C1 segment of cervical spinal cord (tissue), 14 donors: ENCODE results near the gene ITSN1.
"Not testable (repeated sequence)": the region's sequence is repeated elsewhere in the genome, so short reads cannot be mapped to it uniquely, and the experiment has no call there.

Source experiments
- DNase-seq, 14 donors: peaks; one replicate each; lab custom pipeline; 2025; lab: John Stamatoyannopoulos, UW

The ITSN1 gene

DNA sequence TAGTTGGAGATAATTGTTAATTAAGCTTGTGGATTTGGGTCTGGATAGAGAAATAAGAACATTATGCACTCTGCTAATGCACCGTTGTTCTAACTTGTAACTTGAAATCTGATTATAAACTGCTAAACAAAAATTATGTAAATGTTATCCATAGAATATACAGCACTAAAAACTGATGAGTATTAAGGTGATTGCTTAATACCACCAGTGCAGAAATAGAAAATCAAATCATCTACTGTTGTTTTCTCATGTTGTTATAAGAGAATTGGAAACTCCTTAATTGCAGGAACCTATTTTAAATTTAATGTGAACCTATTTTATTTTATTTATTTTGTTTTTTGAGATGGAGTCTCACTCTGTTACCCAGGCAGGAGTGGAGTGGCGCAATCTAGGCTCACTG is 125.7 kb downstream of the ITSN1 start:
- DNase-seq: no peak

DNA sequence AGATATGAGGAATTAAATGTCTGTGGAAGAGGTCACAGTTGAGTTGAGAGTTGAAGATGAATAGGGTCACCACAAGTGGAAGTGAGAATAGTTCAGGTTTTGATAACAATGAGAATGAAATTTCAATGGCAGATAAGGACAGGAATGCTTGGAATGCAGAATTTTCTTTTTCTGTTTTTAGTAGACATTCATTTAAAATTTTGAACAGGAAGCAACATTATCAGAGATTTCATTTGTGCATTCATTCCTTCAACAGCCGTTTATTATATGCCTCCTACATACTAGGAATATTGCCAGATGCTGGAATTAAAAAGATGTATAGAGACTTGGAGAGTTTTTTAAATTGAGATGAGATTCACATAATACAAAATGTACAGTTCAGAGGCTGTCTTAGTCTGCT is 126.8 kb downstream of the ITSN1 start:
- DNase-seq: no peak

DNA sequence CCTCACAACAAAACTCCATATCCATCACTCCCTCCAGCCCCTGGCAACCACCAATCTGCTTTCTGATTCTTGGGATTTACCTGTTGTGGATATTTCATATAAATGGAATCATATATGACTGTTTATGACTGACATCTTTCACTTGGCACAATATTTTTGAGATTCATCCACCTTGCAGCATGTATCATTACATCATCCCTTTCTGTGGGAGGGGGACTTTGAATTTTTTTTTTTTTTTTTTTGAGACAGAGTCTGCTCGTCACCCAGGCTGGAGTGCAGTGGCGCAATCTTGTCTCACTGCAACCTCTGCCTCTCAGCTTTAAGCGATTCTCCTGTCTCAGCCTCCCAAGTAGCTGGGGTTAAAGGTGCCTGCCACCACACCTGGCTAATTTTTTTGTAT is 128.2 kb downstream of the ITSN1 start:
- DNase-seq: no peak

DNA sequence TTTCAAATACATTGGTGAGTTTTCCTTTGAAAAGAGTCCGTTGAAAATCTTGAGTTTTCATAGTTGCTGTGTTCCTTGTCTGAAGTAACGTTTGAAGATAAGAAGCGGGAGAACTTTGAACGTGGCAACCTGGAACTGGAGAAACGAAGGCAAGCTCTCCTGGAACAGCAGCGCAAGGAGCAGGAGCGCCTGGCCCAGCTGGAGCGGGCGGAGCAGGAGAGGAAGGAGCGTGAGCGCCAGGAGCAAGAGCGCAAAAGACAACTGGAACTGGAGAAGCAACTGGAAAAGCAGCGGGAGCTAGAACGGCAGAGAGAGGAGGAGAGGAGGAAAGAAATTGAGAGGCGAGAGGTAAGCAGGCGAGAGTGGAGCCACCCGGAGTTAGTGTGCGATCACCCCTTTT is 129.7 kb downstream of the ITSN1 start:
- no peak for DNase-seq

DNA sequence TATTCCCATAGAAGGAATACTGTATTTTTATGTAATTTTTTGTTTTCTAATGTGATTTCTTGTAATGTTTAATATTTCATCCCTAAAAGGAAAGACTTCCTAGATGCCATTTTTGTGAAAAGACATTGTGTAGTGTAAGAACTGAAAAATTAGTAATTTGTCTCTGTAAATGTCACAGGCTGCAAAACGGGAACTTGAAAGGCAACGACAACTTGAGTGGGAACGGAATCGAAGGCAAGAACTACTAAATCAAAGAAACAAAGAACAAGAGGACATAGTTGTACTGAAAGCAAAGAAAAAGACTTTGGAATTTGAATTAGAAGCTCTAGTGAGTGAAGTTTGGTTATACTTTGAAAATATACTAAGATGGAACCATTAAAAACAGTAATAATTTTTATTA is 132.2 kb downstream of the ITSN1 start:
- DNase-seq: no peak

DNA sequence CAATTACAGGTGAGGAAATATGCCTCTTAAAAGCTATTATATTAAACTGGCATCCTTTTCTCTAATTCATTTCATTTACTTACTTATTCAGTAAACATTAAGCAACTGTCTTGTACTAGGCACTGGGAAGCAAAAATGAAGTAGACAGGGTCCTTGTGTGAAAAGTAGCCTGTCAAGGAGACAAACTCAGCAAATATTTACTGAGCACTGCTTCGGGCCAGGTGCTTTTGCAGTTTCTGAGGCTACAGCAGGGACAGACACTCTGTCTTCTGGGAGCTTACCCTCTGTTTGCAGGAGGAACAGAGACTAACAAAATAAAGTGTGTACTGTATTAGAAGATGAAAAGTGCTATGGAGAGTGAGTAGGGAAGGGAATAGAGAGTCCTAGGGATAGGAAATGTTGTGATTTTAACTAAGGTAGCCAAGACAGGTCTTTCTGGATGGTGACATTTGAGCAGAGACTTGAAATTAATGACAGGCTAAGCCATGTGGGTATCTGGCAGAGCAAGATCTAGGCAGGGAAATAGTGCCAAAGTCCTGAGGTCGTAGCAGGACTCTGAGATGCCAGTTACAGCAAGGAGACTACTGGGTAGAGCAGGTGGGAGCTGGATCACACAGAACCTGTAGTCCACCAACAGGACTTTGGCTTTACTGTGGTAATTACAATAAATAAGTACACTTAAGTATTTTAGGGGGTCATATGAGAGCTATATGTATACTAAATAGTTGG is 133.0 kb downstream of the ITSN1 start:
- no peak for DNase-seq

DNA sequence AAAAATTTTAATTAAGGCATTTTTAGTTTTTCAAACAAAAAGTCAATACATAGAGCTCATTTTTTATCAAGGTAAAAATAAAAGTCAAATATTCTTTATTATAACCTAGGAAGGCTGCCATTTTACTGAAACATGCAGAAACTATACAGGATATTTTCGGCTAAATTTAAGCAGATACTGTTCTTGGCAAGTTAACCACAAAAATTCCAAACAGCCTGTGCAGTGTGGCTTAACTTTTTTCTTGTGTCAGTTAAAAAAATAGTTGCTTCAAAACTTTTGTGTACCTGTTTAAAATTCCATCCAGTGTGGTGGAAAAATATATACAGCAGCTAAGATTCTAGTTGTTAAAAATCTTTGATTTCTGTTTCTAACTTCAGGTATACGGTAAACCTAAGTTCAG is 138.3 kb downstream of the ITSN1 start:
- no peak for DNase-seq

DNA sequence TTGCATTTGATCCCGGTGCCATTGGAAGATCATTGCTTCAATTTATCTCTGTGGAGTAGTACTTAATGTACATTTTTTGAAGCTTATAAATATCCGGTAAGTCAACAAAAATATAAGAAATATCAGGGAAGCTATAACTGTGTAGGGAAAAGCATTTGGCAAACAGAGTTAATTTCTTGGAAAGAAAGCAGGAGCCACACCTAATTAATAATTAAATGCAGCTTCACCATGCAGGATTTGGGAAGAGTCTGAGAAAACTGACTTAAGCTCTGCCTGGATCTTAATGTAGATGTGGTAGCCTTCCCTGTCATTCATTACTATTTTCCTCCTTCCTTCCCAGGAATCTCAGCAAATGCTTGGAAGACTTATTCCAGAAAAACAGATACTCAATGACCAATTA is 138.8 kb downstream of the ITSN1 start:
- no peak for DNase-seq

DNA sequence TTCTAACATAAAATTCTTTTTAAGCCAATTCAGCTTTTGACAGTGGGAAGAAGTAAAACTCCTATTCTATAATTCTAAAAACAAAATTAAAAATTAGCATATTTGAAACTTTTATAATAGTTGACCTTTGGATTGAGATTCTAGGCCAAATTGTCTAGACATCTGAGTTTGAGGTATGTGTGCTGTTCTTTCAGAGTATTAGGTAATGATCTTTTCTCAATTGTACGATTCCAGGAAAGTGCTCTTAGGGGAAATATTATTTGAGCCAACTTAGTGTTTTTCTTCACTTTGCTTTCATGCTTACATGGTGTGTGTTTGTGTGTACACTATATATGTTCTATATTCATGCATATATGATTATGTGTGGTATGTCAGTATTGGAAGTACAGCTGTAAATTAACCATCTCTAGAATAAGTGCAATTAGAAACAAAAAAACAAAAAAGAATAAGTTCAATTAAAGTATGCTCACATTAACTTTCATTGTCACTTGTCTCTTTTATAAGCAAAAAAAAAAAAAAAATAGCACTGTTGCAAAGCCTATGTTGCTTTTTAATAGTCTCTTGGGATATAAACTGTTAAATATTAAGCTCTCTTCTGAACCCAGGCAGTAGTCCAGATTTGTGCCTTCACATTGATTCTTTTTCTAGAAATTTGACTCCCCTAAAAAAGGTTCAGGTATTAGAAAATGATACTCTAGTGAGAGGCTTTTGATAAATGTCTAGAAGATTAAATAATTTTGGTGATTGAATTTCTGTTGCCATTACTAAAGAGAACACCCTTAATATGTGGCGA is 141.1 kb downstream of the ITSN1 start:
- no peak for DNase-seq

DNA sequence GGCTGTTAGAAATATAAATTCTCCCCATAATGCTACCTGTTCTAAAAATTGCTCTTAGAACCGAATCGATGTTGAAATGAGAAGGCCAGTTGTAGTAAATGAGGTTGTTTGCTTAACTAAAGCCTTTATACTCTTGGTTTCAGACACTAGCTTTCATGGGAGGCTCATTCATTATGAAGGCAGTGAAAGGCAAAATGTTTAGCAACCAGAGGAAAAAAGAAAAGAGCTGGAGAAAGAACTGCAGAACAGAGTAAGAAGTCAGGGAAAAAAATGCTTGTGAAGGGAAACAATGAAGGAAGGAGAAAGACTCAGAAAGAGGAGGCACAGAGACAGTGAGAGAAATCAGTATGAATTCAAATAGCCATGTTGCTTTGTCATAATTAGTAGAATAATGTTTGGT is 145.1 kb downstream of the ITSN1 start:
- DNase-seq: no peak

DNA sequence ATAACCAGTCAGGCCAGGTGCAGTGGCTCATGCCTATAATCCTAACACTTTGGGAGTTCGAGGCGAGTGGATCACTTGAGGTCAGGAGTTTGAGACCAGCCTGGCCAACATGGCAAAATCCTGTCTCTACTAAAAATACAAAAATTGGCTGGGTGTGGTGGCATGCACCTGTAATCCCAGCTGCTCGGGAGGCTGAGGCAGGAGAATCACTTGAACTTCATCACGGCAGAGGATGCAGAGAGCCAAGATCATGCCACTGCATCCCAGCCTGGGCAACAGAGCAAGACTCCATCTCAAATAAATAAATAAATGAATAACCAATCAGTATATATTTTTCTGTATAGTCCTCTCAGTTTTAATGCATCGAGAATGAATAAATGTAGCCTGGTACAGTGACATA is 146.1 kb downstream of the ITSN1 start:
- DNase-seq: not testable (repeated sequence)

DNA sequence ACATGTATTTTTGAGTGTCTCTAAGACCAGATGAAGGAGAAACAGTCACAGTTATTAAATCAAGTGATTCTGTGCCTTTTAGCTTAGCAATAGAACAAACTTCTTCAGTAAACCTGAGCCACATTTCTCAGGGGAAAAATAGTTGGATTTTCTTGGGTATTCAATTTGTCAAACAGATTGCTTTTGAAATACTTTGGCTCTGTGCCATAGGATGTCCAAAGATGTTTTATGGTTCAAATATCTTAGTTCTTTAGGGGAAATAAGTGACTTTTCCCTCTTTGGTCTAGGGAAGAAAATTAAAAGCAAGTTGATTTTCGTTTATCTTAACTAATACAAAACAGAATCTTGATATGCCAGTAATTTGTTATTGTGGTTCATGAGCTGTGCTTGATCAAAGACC is 147.4 kb downstream of the ITSN1 start:
- DNase-seq: no peak

DNA sequence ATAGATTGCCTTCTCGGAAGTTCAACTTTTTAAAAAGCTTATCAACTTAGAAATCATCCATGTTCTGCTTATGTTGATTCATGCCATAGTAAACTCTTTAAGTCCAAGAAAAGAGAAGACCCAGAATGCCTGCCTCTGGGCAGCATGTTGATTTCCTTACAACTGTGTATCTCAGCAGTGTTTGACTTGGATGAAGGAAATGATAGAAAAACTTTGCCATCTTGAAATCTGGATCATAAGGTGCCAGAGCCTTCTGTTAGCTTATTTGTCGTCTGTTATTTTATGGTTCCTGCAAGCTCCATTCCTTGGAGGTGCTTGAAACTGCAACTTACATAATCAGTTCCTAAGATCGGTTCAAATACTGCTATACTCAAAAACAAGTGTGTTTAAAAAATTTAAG is 148.8 kb downstream of the ITSN1 start:
- DNase-seq: no peak

DNA sequence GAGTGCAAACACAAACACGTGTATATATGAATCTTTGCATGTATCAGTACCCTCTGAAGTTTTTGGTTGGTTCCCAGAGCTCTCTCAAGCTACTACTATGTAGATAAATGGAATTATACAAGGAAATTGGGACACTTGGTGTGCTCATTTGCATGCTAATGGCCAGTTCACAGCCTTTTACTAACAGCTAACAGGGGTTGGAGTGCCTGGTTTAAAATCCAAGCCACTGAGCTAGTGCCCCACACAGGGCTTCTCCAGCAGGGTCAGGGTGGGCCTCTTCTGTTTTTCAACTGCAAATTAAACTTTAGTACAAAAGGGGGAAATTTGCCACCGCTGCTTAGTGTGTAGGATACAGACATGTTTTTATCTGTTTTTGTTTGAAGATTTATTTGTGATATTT is 152.3 kb downstream of the ITSN1 start:
- DNase-seq: no peak

DNA sequence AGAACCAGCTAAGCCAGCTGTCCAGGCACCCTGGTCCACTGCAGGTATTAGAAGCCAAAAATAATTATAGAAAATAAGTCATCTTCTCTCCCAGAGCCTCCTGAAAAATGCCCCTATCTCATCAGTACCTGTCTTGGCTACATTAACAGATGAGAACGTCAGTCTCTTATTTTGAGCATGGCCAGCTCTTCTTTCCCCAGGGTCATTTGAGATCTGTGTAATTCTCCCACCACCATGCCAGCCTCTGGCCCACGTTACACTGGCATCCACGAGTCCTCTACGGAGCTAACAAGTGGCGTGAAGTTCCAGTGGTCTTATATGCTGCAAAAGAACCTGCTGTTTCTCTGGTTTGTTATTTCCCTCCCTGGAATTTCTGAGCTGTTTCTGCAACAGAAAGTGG is 155.3 kb downstream of the ITSN1 start:
- no peak for DNase-seq

DNA sequence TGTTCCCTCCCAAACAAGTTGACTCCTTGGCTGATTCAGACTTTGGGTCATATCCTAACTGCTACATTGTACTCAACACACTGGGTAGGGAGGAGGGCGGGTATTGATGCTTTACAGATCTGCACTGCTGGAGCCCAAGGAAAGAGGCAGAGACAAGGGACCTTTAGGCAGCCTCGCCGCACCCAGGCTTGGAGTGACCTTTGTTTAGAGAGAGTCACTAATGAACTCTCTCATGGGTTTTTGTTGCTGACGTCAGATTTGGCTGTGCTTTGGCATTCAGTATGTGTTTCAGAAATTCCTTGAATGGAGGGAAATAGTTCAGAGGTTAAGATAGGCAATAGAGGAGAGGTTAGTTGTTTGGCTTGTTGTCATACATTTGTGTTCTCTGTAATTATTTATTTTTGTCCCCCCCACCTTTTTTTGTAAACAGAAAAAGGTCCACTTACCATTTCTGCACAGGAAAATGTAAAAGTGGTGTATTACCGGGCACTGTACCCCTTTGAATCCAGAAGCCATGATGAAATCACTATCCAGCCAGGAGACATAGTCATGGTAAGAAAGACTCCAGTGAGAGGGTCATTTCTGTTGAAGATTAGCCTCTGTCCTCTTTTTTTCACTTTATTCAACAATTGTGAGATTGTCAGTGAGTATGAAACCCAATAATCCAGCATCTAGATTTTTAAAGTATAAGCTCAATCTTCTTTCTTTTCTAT is 157.2 kb downstream of the ITSN1 start:
- no peak for DNase-seq

DNA sequence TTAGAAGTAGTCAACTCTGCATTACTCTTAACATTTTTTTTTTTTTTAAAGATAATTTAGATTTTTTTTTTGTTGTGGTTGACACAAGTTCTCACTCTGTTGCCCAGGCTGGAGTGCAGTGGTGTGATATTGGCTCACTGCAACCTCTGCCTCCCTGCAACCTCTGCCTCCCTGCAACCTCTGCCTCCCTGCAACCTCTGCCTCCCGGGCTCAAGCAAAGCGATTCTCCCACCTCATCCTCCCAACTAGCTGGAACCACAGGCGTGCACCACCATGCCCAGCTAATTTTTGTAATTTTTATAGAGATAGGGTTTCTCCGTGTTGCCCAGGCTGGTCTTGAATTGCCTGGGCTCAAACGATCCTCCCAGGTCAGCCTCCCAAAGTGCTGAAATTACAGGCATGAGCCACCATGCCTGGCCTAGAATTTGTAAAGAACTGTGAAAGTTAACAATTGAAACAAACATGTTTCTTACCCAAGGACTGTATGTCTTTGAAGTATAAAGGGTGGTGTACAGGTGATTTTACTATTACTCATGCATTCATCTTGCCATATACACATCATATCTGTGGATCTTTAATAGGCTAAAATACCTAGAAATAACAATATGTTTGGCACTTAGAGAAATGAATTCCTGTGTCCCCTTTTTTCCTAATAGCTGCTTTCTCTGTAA is 158.6 kb downstream of the ITSN1 start:
- DNase-seq: no peak

DNA sequence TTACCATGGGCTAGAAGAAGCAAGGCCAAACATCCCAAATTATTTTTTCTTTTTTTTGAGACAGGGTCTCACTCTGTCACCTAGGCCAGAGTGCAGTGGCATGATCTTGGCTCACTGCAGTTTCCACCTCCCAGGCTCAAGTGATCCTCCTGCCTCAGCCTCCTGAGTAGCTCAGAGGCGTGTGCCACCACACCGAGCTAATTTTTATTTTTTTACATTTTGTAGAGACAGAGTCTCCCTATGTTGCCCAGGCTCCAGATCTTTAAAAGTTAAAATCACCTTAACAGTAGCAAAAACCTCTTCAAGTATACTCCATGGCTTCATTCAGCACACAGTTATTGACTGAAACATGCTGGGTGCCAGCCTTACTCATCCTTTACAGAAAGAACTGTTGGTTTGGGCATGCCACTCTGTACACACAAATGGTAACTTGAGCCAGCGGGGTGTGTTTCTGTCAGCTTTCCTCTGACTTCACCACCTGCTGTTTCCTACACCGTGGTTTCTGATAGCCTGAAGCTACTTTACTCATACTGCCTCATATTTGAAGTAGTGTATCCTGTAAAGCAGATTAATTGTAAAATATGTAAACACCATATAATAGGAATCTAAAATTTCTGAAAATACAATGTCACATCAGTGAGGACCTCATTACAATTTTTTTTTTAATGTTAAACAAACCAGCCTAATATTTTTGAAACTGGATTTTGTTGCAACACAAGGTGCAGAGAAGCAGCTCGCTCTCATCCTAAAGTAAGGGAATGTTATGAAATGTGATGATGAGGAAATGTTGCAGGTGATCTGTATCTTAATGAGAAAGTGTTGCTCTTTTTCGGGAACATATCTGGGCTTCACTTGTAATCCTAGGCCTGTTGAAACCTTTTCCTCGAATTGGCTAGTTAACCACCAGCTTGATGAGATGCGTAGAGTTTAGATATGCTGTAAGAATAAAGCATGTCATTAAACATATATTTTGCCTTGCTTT is 159.4 kb downstream of the ITSN1 start:
- DNase-seq: no peak

DNA sequence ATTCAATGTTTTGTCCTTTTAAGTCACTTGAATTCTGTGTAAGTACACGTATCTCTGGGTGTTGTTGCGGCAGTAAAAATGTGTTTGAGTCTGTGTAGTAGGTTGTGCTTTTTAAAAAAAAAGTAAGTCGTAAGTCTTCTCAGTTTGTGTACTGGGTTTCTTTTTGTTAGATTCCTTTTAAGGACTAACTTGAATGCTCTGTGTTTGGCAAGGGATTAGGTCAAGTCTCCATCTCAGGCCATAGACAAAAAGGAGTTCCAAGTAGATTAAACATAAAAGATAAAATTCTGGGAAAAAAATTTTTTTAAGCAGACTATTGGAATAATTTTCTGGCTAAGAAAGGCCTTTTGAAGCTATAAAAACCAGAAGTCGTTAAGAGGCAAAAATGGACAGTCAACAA is 160.2 kb downstream of the ITSN1 start:
- no peak for DNase-seq

DNA sequence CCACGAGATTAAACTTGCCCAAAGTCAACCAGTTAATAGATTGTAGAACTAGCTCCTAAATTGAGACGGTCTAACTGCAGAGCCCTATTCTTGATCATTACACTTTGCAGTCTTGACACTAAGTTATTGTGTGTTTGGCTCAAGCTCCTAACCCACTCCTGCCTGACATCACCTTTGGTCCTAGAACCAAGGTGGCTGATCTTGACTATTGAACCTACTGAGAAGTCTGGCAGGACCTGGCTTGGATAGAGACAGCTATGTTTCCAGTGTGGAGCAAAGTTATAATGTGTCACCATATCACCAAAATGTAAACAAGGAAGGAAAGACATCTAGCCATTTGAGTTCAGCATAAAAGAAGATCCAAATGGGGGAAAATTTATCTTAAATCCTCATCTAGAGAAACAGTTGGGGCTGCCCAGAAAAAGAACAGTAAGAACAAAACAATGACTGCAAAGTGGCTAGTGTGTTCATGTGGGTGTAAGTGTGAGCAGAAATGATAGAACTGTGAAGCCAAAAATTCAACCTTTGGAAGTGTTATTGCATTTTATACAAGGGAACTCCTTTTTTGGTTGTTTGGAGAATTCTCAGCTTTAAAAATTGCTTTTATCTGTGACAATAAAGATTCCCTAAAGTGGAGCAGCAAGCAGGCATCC is 166.5 kb downstream of the ITSN1 start:
- DNase-seq: no peak
